Tibial nerve (tissue), 3 donors: Measurements from ENCODE around the gene CTBP2.

Source experiments
- POLR2A ChIP-seq, 2 donors: fragments of 450-650 bp; IDR thresholded peaks; one replicate each; pipeline ENCODE4 v1.6.1; 2017; ENCODE audit warnings: antibody characterized with exemption in 2 of 2, mild to moderate bottlenecking in 2 of 2, moderate library complexity in 2 of 2
- TF ChIP-seq, protein P1 (sequence below), 5 experiments: fragments of 200-600 bp in 3 of 5; fragments of 450-650 bp in 2 of 5; sonication (generic) in 3 of 5; IDR thresholded peaks; one replicate each; pipeline ENCODE4 v1.5.1; 2016 to 2019; ENCODE audit warnings: antibody characterized with exemption in 5 of 5, mild to moderate bottlenecking in 3 of 5, moderate library complexity in 2 of 5

DNA sequence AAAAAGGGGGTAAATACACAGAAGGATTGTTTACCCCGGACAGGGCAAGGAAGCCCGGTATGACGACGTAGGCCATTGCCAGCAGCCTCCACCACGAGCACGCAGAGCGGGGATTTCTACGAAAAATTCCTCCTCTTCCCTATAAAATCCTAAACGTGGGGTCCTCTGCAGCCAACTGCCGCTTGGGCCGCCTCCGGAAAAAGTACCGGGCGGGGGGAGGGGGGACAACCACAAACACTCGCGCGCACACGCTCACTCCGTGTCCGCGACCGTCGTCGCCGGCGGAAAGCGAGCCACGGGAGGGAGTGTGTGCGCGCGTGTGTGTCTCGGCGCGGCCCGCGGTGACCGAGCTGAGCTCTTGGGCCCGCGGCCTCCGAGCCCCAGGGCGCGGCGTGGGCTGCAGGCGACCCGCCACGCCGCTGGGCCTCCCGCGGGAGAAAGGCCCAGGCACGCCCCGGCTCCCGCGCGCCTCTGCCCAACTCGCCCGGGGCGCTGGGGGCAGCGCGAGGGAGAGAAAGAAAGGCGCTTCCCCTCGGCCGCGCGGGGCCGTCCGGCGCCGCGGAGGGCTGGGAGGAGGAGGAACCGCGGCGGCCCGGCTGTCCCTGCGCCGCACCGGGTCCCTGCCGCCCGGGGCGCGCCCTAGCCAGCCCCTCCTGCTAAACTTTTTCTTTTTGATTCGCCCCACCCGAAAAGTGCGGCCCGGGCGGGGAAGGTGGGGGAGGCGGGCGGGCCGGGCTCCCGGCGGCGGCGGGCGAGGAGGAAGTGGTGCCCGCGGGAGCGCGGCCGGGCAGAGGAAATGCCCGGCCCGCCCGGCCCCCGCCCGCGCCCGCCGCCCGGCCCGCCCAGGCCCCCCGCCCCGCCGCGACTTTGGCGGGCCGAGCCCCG is 1.5 kb downstream of the CTBP2 start:
- TF ChIP-seq, protein P1, sequence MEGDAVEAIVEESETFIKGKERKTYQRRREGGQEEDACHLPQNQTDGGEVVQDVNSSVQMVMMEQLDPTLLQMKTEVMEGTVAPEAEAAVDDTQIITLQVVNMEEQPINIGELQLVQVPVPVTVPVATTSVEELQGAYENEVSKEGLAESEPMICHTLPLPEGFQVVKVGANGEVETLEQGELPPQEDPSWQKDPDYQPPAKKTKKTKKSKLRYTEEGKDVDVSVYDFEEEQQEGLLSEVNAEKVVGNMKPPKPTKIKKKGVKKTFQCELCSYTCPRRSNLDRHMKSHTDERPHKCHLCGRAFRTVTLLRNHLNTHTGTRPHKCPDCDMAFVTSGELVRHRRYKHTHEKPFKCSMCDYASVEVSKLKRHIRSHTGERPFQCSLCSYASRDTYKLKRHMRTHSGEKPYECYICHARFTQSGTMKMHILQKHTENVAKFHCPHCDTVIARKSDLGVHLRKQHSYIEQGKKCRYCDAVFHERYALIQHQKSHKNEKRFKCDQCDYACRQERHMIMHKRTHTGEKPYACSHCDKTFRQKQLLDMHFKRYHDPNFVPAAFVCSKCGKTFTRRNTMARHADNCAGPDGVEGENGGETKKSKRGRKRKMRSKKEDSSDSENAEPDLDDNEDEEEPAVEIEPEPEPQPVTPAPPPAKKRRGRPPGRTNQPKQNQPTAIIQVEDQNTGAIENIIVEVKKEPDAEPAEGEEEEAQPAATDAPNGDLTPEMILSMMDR (IDR thresholded peaks at IDR 0.05), result peak in 2 of 5 experiments; percentile 19 to 48
- TF ChIP-seq POLR2A (IDR thresholded peaks at IDR 0.05), result peak in 1 of 2 donors; percentile 66
